ENCODE data around the gene SPNS2.

Gene SPNS2

GRCh38 chr17:4480929-4481898, 17.5 kb upstream of the SPNS2 start:
- DNase-seq (ENCODE audit: low spot score): peak; percentile 52

GRCh38 chr17:4482338-4483011, 16.2 kb upstream of the SPNS2 start:
- DNase-seq (ENCODE audit: low spot score): no peak

GRCh38 chr17:4483012-4483840, 15.5 kb upstream of the SPNS2 start:
- no peak for DNase-seq (ENCODE audit: low spot score)

- DNase-seq (ENCODE audit: low spot score): peak; percentile 64
These were observed 12.7 kb upstream of the SPNS2 start for GRCh38 chr17:4485676-4486646.

GRCh38 chr17:4487296-4487695, 11.4 kb upstream of the SPNS2 start:
- DNase-seq (ENCODE audit: low spot score): no peak

GRCh38 chr17:4487820-4488716, 10.6 kb upstream of the SPNS2 start:
- DNase-seq (ENCODE audit: low spot score): no peak

- DNase-seq (ENCODE audit: low spot score): no peak
These were observed 9.6 kb upstream of the SPNS2 start for GRCh38 chr17:4488989-4489595.

- DNase-seq (ENCODE audit: low spot score): no peak
These were observed 8.5 kb upstream of the SPNS2 start for GRCh38 chr17:4490109-4490591.

GRCh38 chr17:4490637-4491061, 8.0 kb upstream of the SPNS2 start:
- no peak for DNase-seq (ENCODE audit: low spot score)

GRCh38 chr17:4492721-4493561, 5.7 kb upstream of the SPNS2 start:
- no peak for DNase-seq (ENCODE audit: low spot score)

- DNase-seq (ENCODE audit: low spot score): no peak
These were observed 1.4 kb upstream of the SPNS2 start for GRCh38 chr17:4497101-4497824.

GRCh38 chr17:4499431-4500190, 930 bp downstream of the SPNS2 start:
- no peak for DNase-seq (ENCODE audit: low spot score)

- no peak for DNase-seq (ENCODE audit: low spot score)
These were observed 1.5 kb downstream of the SPNS2 start for GRCh38 chr17:4500191-4500571.

GRCh38 chr17:4501295-4501949, 2.7 kb downstream of the SPNS2 start:
- DNase-seq (ENCODE audit: low spot score): no peak

GRCh38 chr17:4502466-4503154, 3.9 kb downstream of the SPNS2 start:
- DNase-seq (ENCODE audit: low spot score): no peak
